Right cardiac atrium (tissue), 5 donors: Measurements from ENCODE around the gene DDX1. TPM values are rescaled to one million over a fixed set of nuclear protein-coding genes. Genes with fewer than 3 reads are reported as not detected.

Experiments used
- ATAC-seq, 2 donors: fragments of 200-7000 bp; cut with Tn5 transposase; one replicate each; pipeline versions ENCODE4 v1.8.0 to v1.9.1; 2020; ENCODE audit warnings: moderate library complexity in 2 of 2, mild to moderate bottlenecking in 1 of 2
- DNase-seq, 3 donors: peaks; one replicate each; pipeline ENCODE4 v3.0.0-alpha.2; 2020
- H3K27ac ChIP-seq: one replicate; pipeline ENCODE4 v1.5.1; 2013; ENCODE audit warnings: mild to moderate bottlenecking, low read length, control low read depth, moderate library complexity
- H3K27me3 ChIP-seq: one replicate; pipeline ENCODE4 v1.6.1; 2013; ENCODE audit not compliant: control insufficient read depth, insufficient read depth
- H3K4me1 ChIP-seq: one replicate; pipeline ENCODE4 v1.6.1; 2013; ENCODE audit warnings: low read length; ENCODE audit not compliant: control insufficient read depth, insufficient read depth
- H3K4me3 ChIP-seq: one replicate; pipeline ENCODE4 v1.5.1; 2013; ENCODE audit warnings: low read length, control low read depth
- H3K9me3 ChIP-seq: one replicate; pipeline ENCODE4 v1.6.1; 2013; ENCODE audit warnings: low read length; ENCODE audit not compliant: control insufficient read depth
- WGBS: extraction: QIAGEN DNeasy Blood & Tissue Kit; methylation state at CpG from one replicate; pipeline ENCODE4 v1.1.7; 2013; 5-methylcytosine and 5-hydroxymethylcytosine counted together
- intact Hi-C, 4 donors: fragments of 100-400 bp; cut with DNase I; formaldehyde crosslinking; loops; one replicate each; pipeline versions ENCODE4 v1.11.0 to v1.14.0; 2022 to 2023
- polyA plus RNA-seq: library from polyadenylated mRNA; stranded (reverse); fragments of 200-250 nt; gene quantifications from one replicate; pipeline ENCODE4 v1.2.3, GENCODE V29; 2013
- total RNA-seq, 4 donors: library from RNA; stranded (reverse); fragmentation: NEBNext Ultra II Directional; extraction: Animal tissue kit (Norgen Biotek cat#: 25700); gene quantifications; one replicate each; pipeline ENCODE4 v1.2.1, GENCODE V29; 2021
- donor health status: healthy with polysubstance abuse.
- donor health status: DM: no; HTN: yes; CAD: no.
- donor health status: DM: no; HTN: no; CAD: no.
- donor health status: DM: no; HTN: yes; CAD: no; lungs with severe emphysema.
- donor health status: DM: yes; HTN: yes; CAD: no.

Gene DDX1
- total and polyA plus RNA-seq, 5 donors, result 109 to 136 (median 116) TPM

GRCh38 chr2:15662026-15662425, 70.4 kb downstream of the DDX1 start:
- H3K27me3 ChIP-seq, result no peaks in the 10 kb centered on the region
- DNase-seq, result no peak
- H3K9me3 ChIP-seq, result no peaks in the 10 kb centered on the region
- H3K4me3 ChIP-seq, result no peak overlapping the region
- H3K27ac ChIP-seq, result no peak overlapping the region
- ATAC-seq, result no peak
- intact Hi-C loops, result no loop called here
- WGBS, result 67% methylated on average over 4 of the region's 4 CpGs
- no peaks in the 10 kb centered on the region for H3K4me1 ChIP-seq

GRCh38 chr2:15662579-15662978, 70.9 kb downstream of the DDX1 start:
- no peak overlapping the region for H3K4me3 ChIP-seq
- H3K4me1 ChIP-seq, result no peaks in the 10 kb centered on the region
- ATAC-seq (no peak), DNase-seq (no peak)
- no peak overlapping the region for H3K27ac ChIP-seq
- H3K27me3 ChIP-seq, result no peaks in the 10 kb centered on the region
- 93% methylated on average over 9 of the region's 9 CpGs for WGBS
- intact Hi-C loops, result no loop called here
- H3K9me3 ChIP-seq, result no peaks in the 10 kb centered on the region

DNA sequence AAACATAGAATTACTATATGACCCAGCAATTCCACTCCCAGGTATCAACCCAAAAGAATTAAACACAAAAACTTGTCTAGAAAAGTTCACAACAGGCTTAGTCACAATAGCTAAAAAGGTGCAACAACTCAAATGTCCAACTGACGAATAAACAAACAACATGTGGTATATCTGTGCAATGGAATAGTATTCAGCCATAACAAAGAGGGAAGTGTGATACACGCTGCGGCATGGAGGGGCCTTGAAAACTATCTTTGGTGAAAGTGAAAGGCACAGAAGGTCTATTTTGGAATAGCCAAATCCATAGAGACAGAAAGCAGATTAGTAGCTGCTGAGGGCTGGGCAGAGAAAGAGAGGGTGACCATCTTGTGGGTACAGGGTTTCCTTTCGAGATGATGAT, 72.1 kb downstream of the DDX1 start:
- DNase-seq (no peak), ATAC-seq (no peak)
- Histone ChIP-seq H3K27me3 (no peaks in the 10 kb centered on the region), H3K4me3 (no peak overlapping the region), H3K9me3 (no peaks in the 10 kb centered on the region), H3K4me1 (no peaks in the 10 kb centered on the region), H3K27ac (no peak overlapping the region)
- WGBS, result 95% methylated on average over 4 of the region's 4 CpGs
- intact Hi-C loops, result no loop called here

GRCh38 chr2:15664273-15665066, 72.8 kb downstream of the DDX1 start:
- H3K4me1 ChIP-seq, result no peaks in the 10 kb centered on the region
- intact Hi-C loops, result no loop called here
- H3K4me3 ChIP-seq, result no peak overlapping the region
- WGBS, result 91% methylated on average over 31 of the region's 31 CpGs
- no peaks in the 10 kb centered on the region for H3K27me3 ChIP-seq
- no peaks in the 10 kb centered on the region for H3K9me3 ChIP-seq
- H3K27ac ChIP-seq, result no peak overlapping the region
- DNase-seq (no peak), ATAC-seq (no peak)

DNA sequence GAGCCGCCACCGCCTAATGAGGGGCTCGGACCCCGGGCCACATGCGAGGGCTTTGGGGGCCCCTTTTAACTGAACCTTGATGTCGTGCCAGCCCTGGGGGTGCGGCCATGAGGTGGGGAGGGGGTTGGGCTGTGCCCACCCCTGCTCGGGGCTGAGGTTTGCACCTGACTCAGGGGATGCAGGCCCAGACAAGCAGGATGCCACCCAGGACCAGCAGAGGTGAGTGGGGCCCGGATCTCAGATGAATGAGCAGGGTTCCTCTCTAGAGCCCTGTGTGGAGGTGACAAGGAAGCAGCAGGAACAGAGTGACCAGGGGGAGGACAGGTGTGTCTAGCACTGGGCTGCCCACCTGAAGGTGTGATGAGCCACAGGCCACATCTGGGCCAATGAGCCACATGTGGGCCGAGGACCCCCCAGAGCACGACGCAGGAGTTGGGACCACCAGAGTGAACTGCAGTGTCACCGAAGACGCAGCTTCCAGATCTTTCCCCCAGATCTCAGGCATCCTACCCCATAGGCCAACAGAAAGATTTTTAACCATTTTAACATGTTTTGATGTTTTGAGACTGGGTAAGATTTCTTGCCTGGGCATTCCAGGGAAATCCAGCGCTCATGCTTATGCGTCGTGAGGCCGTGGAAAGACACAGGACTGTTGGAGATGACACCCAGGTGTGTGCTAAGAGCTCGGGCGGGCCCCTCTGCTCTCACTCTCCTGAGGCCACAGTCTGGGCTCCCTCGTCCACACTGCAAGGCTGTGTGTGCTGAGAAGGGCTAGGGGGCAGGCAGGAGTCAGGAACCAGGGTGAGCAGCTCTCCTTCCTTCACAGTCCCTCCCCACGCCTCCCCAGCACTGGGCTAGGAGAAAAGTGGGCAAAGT, 73.6 kb downstream of the DDX1 start:
- WGBS, result 94% methylated on average over 22 of the region's 22 CpGs

GRCh38 chr2:15665943-15666460, 74.3 kb downstream of the DDX1 start:
- Histone ChIP-seq H3K9me3 (no peaks in the 10 kb centered on the region), H3K4me1 (no peaks in the 10 kb centered on the region), H3K4me3 (no peak overlapping the region), H3K27me3 (no peaks in the 10 kb centered on the region), H3K27ac (no peak overlapping the region)
- 97% methylated on average over 9 of the region's 9 CpGs for WGBS
- DNase-seq, result no peak
- no peak for ATAC-seq
- intact Hi-C loops, result no loop called here

More for the DNA sequence above, 73.6 kb downstream of the DDX1 start:
- H3K27me3 ChIP-seq, result no peaks in the 10 kb centered on the region
- no peak overlapping the region for H3K4me3 ChIP-seq
- H3K4me1 ChIP-seq, result no peaks in the 10 kb centered on the region
- intact Hi-C loops, result no loop called here
- no peaks in the 10 kb centered on the region for H3K9me3 ChIP-seq
- ATAC-seq, result no peak
- H3K27ac ChIP-seq, result no peak overlapping the region
- no peak for DNase-seq

DNA sequence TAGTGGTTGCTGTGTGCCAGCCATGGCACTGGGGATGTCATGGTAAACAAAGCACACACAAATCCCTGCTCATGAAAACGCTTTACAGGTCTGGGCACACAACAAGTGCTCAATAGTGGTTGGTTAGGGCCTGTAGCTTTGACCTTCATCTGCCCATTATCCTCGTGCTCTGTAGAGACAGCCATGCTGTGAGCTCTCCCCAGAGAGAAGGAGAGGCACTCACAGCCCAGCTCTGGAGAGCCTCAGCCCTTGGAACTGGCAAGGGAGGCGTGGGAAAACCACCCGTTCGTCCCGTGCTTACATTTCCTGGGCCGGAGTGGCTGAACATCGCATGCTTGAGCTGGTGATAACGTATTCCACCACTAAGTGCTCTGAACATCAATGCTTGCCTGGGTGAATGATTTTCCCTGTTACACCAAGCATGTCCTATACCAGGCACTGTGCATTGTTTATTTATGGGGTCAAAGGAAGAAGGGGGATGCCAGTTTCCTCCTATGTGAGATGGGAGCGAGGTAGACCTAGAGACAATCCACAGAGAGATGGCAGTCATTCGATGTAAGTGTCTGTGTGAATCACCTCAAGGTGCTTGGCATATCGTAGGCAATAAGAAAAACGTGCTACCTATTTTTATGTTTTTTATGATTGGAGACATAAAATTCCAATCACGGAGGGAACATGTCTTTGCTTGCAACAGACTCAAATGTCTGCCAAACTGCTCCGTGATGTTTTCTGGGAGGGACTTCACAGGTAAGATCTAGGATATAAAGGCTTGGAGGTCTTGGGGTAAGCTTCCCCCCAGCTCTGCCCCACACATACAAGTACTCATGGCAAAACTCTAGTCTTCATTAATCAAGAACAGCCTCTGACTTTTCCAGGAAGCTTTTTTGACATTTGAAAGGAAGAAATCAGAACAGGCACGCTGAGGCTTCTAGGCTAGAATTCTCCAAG, 75.5 kb downstream of the DDX1 start:
- H3K27me3 ChIP-seq, result no peaks in the 10 kb centered on the region
- DNase-seq, result no peak
- intact Hi-C loops, result no loop called here
- H3K27ac ChIP-seq, result no peak overlapping the region
- no peaks in the 10 kb centered on the region for H3K4me1 ChIP-seq
- no peaks in the 10 kb centered on the region for H3K9me3 ChIP-seq
- H3K4me3 ChIP-seq, result no peak overlapping the region
- ATAC-seq, result no peak
- 66% methylated on average over 16 of the region's 16 CpGs for WGBS

DNA sequence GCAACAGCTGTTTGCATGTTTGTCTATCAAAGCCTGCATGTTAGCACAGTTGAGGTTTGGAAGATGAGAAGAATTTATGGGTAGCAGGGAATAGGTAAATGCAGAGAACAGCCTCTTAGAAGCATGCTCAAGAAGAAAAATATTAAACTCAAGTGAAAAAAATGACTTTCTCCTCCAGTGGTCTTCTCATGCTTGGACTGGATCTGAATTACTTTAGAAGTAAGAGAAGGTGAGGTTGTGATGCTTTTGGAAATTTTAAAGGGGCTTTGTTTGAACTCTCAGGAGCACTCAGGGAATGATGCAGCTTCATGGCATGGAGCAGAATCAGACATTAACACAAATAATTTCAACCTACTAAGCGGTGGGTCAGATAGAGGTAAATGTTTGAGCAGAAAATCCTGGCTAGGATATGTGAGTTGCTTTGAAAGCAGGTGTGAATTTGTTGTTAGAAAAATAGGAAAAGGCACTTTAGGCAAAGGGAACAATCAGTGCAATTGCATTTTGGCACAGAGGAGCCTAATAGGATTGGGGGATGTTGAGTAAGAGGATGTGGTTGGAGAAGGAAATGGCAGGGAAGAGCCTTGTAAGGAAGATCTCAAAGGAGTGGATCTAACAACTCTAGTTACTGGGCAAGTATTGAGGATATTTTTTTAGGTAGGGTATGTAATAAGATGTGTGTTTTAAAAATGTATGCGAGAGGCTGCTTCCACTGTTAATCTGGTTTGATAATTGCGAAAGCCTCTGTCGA, 76.3 kb downstream of the DDX1 start:
- Histone ChIP-seq H3K27me3 (no peaks in the 10 kb centered on the region), H3K4me3 (no peak overlapping the region), H3K4me1 (no peaks in the 10 kb centered on the region), H3K27ac (no peak overlapping the region), H3K9me3 (no peaks in the 10 kb centered on the region)
- intact Hi-C loops, result no loop called here
- WGBS, result 71% methylated on average over 4 of the region's 4 CpGs
- DNase-seq (no peak), ATAC-seq (no peak)

DNA sequence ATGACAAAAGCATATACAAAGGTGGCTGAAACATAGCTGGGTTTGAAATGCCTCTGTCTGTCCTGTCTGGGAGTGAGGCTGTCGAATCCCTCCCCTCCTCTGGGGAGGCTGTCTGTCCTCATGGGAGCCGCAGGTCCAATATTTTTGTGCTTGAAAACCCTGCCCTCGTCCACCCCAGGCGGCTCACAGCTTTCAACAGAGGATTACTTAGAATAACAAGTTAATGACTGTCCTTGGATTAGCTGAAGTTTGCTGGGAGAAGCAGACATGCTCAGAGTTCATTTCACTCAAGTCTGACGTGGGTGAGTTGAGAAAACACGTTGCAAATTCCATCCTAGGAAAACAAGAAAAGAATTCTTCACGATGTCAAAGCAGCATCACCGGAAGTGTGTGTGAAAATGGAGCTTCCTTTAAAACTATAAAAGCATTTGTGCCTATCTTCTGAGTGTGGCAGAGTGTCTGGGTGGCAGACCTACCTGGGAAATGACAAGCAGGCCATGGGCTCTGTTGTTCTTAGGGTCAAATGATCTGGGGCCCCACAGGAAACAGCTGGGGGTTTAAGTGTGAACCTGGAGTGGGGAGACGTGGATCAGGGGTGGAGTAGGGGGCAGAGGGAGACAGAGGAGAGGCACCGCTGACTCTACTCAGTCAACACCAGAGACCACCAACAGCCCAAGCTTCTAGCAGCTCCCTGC, 77.1 kb downstream of the DDX1 start:
- intact Hi-C loops, result no loop called here
- WGBS, result 43% methylated on average over 10 of the region's 10 CpGs

More for the DNA sequence above, 77.1 kb downstream of the DDX1 start:
- Histone ChIP-seq H3K4me3 (no peak overlapping the region), H3K27ac (no peak overlapping the region), H3K9me3 (no peaks in the 10 kb centered on the region), H3K4me1 (no peaks in the 10 kb centered on the region), H3K27me3 (no peaks in the 10 kb centered on the region)
- DNase-seq (no peak), ATAC-seq (no peak)
